HEK293 (cell line): ENCODE results near the gene DMRTC1.
"Not testable (repeated sequence)": the region's sequence is repeated elsewhere in the genome, so short reads cannot be mapped to it uniquely, and the experiment has no call there.

Experiments
- GLI2 ChIP-seq: fragments of 450-650 bp; formaldehyde crosslinking; IDR thresholded peaks from 2 replicates; pipeline ENCODE4; 2017; ENCODE audit warnings: missing biosample characterization, missing genetic modification characterization, low read depth, borderline replicate concordance
- HOXC10 ChIP-seq: sonication (generic); formaldehyde crosslinking; IDR thresholded peaks from 2 replicates; pipeline ENCODE4 v1.8.1; 2023; ENCODE audit warnings: mild to moderate bottlenecking, missing genetic modification reagents
- ZFP37 ChIP-seq: fragments of 450-650 bp; formaldehyde crosslinking; IDR thresholded peaks from 2 replicates; pipeline ENCODE4 v1.5.1; 2016; ENCODE audit warnings: missing biosample characterization, missing genetic modification characterization
- ZFP41 ChIP-seq: fragments of 450-650 bp; formaldehyde crosslinking; IDR thresholded peaks from 2 replicates; pipeline ENCODE4 v1.5.1; 2016; ENCODE audit warnings: missing biosample characterization, missing genetic modification characterization, borderline replicate concordance
- ZNF266 ChIP-seq: fragments of 450-650 bp; formaldehyde crosslinking; IDR thresholded peaks from 2 replicates; pipeline ENCODE4 v1.5.1; 2016; ENCODE audit warnings: missing biosample characterization, missing genetic modification characterization, low read depth
- ZNF416 ChIP-seq: fragments of 450-650 bp; formaldehyde crosslinking; IDR thresholded peaks from 2 replicates; pipeline ENCODE4 v1.5.1; 2016; ENCODE audit warnings: missing biosample characterization, missing genetic modification characterization
- ZNF707 ChIP-seq: fragments of 450-650 bp; formaldehyde crosslinking; IDR thresholded peaks from 2 replicates; pipeline ENCODE4 v1.5.1; 2016; ENCODE audit warnings: missing biosample characterization, missing genetic modification characterization
- TF ChIP-seq, protein P1 (sequence below): fragments of 450-650 bp; formaldehyde crosslinking; IDR thresholded peaks from 2 replicates; pipeline ENCODE4 v1.5.1; 2016; ENCODE audit warnings: missing biosample characterization, missing genetic modification characterization
- TF ChIP-seq, protein P2 (sequence below): fragments of 450-650 bp; formaldehyde crosslinking; IDR thresholded peaks from 2 replicates; pipeline ENCODE4 v1.5.1; 2017; ENCODE audit warnings: missing biosample characterization, missing genetic modification characterization

DNA sequence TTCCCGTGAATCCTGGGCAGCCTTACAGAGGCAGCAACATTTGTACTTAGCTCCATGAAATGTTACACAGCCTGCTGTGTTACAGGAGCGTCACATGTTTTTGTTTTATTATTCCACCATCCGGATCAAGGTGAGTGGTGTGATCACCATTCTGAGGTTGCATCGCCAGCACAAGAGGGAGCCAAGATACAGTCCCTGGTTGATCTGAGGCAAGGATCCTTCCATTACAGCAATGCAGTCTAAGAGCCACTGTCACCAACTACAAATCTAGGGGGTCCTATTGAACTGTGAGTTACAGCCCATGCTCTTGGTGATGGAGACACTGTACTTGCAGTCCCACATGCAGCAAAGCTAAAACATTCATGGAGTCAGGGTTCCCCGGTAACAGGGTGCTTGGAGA is 27.5 kb downstream of the DMRTC1 start:
- TF ChIP-seq, protein P1, sequence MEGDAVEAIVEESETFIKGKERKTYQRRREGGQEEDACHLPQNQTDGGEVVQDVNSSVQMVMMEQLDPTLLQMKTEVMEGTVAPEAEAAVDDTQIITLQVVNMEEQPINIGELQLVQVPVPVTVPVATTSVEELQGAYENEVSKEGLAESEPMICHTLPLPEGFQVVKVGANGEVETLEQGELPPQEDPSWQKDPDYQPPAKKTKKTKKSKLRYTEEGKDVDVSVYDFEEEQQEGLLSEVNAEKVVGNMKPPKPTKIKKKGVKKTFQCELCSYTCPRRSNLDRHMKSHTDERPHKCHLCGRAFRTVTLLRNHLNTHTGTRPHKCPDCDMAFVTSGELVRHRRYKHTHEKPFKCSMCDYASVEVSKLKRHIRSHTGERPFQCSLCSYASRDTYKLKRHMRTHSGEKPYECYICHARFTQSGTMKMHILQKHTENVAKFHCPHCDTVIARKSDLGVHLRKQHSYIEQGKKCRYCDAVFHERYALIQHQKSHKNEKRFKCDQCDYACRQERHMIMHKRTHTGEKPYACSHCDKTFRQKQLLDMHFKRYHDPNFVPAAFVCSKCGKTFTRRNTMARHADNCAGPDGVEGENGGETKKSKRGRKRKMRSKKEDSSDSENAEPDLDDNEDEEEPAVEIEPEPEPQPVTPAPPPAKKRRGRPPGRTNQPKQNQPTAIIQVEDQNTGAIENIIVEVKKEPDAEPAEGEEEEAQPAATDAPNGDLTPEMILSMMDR (tag by site-specific recombination): not testable (repeated sequence)
- TF ChIP-seq ZNF416; GLI2 (tag by site-specific recombination); ZFP41 (tag by site-specific recombination); HOXC10 (CRISPR knock-in tag); ZNF266 (tag by site-specific recombination); ZFP37 (tag by site-specific recombination); ZNF707 (tag by site-specific recombination): not testable (repeated sequence)
- TF ChIP-seq, protein P2, sequence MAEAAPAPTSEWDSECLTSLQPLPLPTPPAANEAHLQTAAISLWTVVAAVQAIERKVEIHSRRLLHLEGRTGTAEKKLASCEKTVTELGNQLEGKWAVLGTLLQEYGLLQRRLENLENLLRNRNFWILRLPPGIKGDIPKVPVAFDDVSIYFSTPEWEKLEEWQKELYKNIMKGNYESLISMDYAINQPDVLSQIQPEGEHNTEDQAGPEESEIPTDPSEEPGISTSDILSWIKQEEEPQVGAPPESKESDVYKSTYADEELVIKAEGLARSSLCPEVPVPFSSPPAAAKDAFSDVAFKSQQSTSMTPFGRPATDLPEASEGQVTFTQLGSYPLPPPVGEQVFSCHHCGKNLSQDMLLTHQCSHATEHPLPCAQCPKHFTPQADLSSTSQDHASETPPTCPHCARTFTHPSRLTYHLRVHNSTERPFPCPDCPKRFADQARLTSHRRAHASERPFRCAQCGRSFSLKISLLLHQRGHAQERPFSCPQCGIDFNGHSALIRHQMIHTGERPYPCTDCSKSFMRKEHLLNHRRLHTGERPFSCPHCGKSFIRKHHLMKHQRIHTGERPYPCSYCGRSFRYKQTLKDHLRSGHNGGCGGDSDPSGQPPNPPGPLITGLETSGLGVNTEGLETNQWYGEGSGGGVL (tag by site-specific recombination): not testable (repeated sequence)
